Stimulated activated naive B cell treated with anti-CD40 and anti-IgM and Interleukin-4, amounts not matched to agents 10 μg/mL and 1 μg/mL and 100 μg/mL, for 72 hours (primary cell): ENCODE measurements around the gene PIP5K1C.

Source experiments
- ATAC-seq, 2 donors: fragments of 150-1000 bp; cut with Tn5 transposase; replicated peaks; 2 replicates each; pipeline ENCODE4 v1.10.0; 2021; ENCODE audit warnings: moderate library complexity in 1 of 2
- DNase-seq: peaks from one replicate; pipeline ENCODE4 v3.0.0; 2021
- H3K27ac Mint-ChIP-seq: one replicate; pipeline ENCODE4 v1.8.0; 2022; ENCODE audit warnings: mild to moderate bottlenecking, mixed read lengths
- H3K27me3 Mint-ChIP-seq, 2 donors: one replicate each; pipeline ENCODE4 v1.8.0; 2022; ENCODE audit warnings: mixed read lengths in 2 of 2
- H3K36me3 Mint-ChIP-seq, 2 donors: one replicate each; pipeline ENCODE4 v1.8.0; 2022; ENCODE audit warnings: mixed read lengths in 2 of 2, mild to moderate bottlenecking in 1 of 2
- H3K4me1 Mint-ChIP-seq, 2 donors: one replicate each; pipeline ENCODE4 v1.8.0; 2022; ENCODE audit warnings: mixed read lengths in 2 of 2, mild to moderate bottlenecking in 1 of 2
- H3K4me3 Mint-ChIP-seq, 2 donors: one replicate each; pipeline ENCODE4 v1.8.0; 2022; ENCODE audit warnings: mild to moderate bottlenecking in 2 of 2, mixed read lengths in 2 of 2, moderate library complexity in 1 of 2
- H3K9me3 Mint-ChIP-seq, 2 donors: one replicate each; pipeline ENCODE4 v1.8.0; 2022; ENCODE audit warnings: mixed read lengths in 2 of 2, mild to moderate bottlenecking in 1 of 2

PIP5K1C gene

GRCh38 chr19:3710265-3710812, 10.1 kb upstream of the PIP5K1C start:
- Mint-ChIP-seq H3K4me1 (peaks cover 8 to 11% of the 10 kb centered on the region in 2 donors), H3K36me3 (no peaks in the 10 kb centered on the region), H3K9me3 (no peaks in the 10 kb centered on the region), H3K27me3 (peaks cover 12 to 41% of the 10 kb centered on the region in 2 donors), H3K27ac (no peak overlapping the region), H3K4me3 (peak overlapping the region in 1 of 2 donors; percentile 11)
- DNase-seq, result no peak
- ATAC-seq, result peak; percentile 72 to 77

GRCh38 chr19:3708207-3708931, 8.1 kb upstream of the PIP5K1C start, which contains the start of gene TJP3:
TSS of gene TJP3 (plus strand) at chr19:3708384. CDS start at chr19:3728433, 20,049 bp downstream.
- DNase-seq (no peak), ATAC-seq (no peak)
- peaks cover 15 to 45% of the 10 kb centered on the region in 2 donors for H3K27me3 Mint-ChIP-seq
- H3K9me3 Mint-ChIP-seq, result no peaks in the 10 kb centered on the region
- H3K4me1 Mint-ChIP-seq, result peaks cover 8 to 11% of the 10 kb centered on the region in 2 donors
- H3K4me3 Mint-ChIP-seq, result no peak within 1 kb of the TSS
- H3K27ac Mint-ChIP-seq, result no peak within 1 kb of the TSS
- no peaks in the 10 kb centered on the region for H3K36me3 Mint-ChIP-seq

DNA sequence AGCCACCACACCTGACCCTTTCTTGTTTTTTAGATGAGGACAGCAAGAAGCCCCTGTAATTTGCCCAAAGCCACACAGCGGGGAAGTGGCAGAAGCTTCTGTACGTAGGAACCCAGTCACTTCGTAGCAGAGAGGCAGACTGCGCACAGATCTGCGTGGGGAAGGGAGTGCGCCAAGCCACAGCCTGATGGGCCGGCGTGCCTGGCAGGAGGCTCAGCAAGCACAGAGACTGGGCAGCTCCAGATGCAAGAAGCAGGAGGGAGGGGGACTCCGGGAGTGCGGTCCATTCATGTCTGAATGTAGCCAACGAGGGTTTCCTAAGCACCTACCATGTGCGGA, 7.6 kb upstream of the PIP5K1C start:
- no peaks in the 10 kb centered on the region for H3K9me3 Mint-ChIP-seq
- H3K4me1 Mint-ChIP-seq, result peaks cover 5 to 11% of the 10 kb centered on the region in 2 donors
- peaks cover 15 to 45% of the 10 kb centered on the region in 2 donors for H3K27me3 Mint-ChIP-seq
- no peak for DNase-seq
- H3K27ac Mint-ChIP-seq, result no peak overlapping the region
- H3K4me3 Mint-ChIP-seq, result no peak overlapping the region
- H3K36me3 Mint-ChIP-seq, result no peaks in the 10 kb centered on the region
- ATAC-seq, result no peak

DNA sequence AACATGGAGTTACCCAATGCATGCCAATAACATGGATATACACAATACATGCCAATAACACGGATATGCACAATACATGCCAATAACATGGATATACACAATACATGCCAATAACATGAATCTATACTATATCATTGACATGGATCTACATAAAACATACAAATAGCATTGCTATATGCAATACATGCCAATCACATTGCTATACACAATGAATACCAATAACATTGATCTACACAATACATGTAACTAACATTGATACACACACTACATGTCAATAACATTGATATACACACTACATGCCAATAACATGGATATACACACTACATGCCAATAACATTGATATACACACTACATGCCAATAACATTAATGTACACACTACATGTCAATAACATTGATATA, 932 bp upstream of the PIP5K1C start:
- no peaks in the 10 kb centered on the region for H3K9me3 Mint-ChIP-seq
- H3K4me1 Mint-ChIP-seq, result peaks cover 24 to 46% of the 10 kb centered on the region in 2 donors
- no peak for DNase-seq
- H3K36me3 Mint-ChIP-seq, result peaks cover 5 to 6% of the 10 kb centered on the region in 2 donors
- no peak overlapping the region for H3K27ac Mint-ChIP-seq
- H3K4me3 Mint-ChIP-seq, result no peak overlapping the region
- H3K27me3 Mint-ChIP-seq, result peaks cover 4 to 11% of the 10 kb centered on the region in 2 donors
- no peak for ATAC-seq

DNA sequence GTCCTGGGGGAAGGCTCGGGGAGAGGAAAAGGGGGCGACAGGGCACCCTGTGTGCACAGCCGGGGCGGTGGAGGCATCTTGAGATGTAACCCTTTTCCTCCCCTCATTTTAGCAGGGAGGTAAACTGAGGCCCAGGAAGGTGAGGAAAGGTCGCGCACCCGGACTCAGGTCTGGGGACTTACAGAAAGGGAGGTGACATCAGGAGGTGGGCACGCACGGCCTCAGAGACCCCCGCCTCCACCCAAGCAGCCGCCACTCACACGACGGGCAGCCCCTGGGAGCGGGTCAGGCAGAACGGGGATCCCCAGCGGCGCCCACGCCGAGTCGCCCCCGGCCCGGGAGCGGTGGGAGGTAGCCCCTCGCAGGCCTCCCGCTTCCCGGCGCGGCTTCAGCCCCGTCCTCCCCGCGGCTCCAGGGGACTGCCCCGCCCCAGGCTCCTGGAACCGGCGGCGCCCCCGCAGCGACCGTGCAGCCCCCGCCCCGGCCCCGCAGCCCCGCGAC, 477 bp downstream of the PIP5K1C start:
- Mint-ChIP-seq H3K4me3 (peak overlapping the region; percentile 91 to 96), H3K27me3 (no peaks in the 10 kb centered on the region), H3K9me3 (no peaks in the 10 kb centered on the region), H3K4me1 (peaks cover 27 to 46% of the 10 kb centered on the region in 2 donors), H3K36me3 (peaks cover 9 to 12% of the 10 kb centered on the region in 2 donors), H3K27ac (peak overlapping the region; percentile 91)
- ATAC-seq, result peak; percentile 13 to 14
- no peak for DNase-seq

DNA sequence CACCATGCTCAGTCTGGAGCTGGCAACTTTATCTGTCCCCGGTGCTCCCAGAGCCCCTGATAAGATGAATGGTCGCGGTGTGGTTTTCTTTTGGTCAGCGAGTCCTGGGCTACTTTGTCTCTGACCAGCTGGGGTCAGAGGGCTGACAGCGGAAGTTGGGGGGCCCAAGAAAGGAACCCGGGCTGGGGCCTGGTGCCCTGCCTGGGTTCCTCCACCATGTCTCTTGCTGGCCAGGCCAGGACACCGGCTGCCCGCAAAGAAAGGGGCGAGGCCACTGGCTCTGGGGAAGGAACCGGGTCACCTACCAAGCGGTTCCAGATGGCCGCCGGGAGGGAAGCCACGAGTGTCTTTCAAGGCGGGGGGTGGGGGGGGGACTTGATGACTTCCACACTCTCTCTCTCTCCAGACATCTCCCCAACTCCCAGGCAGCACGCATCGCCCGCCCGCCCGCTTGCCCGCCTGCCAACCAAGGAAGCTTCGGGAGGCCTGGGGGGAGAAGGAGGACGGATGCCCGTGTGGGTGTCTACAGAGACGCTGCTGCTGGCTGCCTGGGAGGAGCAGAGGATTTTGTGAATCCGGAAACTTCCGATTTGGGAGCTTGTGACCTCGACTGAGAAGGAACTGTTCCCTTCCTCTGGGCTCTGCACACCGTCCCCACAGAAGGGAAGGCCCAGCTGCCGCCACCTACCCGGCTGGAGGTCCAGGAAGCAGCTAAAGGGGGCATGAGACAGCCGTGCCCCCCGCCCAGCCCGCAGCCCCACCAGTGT, 1.1 kb downstream of the PIP5K1C start:
- ATAC-seq (peak; percentile 26 to 31), DNase-seq (no peak)
- Mint-ChIP-seq H3K4me1 (peaks cover 30 to 46% of the 10 kb centered on the region in 2 donors), H3K36me3 (peaks cover 15 to 16% of the 10 kb centered on the region in 2 donors), H3K9me3 (no peaks in the 10 kb centered on the region), H3K27me3 (no peaks in the 10 kb centered on the region), H3K27ac (peak overlapping the region; percentile 91), H3K4me3 (peak overlapping the region; percentile 91 to 96)

DNA sequence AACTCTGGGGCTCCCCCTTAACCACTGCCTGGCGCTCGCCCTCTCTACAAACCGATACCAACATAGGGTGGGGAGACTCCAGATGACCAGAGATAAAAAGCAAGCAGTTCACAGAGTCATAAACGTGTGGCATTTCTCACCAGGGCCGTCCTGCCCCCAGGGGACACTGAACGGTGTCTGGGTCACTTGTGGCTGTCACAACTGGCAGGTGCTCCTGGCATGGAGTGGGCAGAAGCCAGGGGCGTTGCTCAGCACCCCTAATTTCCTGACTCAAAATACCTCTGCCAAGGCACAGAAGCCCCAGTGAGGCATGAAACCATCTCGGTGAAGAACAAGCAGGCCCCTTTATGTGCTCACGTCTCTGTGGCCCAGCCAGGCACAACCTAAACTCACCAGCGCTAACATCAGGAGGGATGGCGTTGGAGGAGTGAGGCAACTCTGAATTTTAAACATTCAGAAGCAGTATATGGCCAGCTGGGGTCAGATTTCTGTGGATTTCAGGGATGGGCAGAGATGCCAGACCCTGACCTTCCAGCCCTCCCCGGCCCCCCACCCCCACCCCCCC, 1.8 kb downstream of the PIP5K1C start:
- peaks cover 30 to 46% of the 10 kb centered on the region in 2 donors for H3K4me1 Mint-ChIP-seq
- peak; percentile 42 to 74 for ATAC-seq
- H3K27ac Mint-ChIP-seq, result peak overlapping the region; percentile 85

GRCh38 chr19:3697671-3698385, 2.4 kb downstream of the PIP5K1C start:
- H3K27ac Mint-ChIP-seq, result peak overlapping the region; percentile 85
- H3K27me3 Mint-ChIP-seq, result no peaks in the 10 kb centered on the region
- no peaks in the 10 kb centered on the region for H3K9me3 Mint-ChIP-seq
- H3K4me3 Mint-ChIP-seq, result peak overlapping the region; percentile 65 to 74
- H3K36me3 Mint-ChIP-seq, result peaks cover 15 to 19% of the 10 kb centered on the region in 2 donors
- no peak for DNase-seq
- ATAC-seq, result no peak
- peaks cover 32 to 46% of the 10 kb centered on the region in 2 donors for H3K4me1 Mint-ChIP-seq

More for the DNA sequence above, 1.8 kb downstream of the PIP5K1C start:
- DNase-seq, result peak; percentile 61
- Mint-ChIP-seq H3K27me3 (no peaks in the 10 kb centered on the region), H3K4me3 (peak overlapping the region; percentile 65 to 74), H3K9me3 (no peaks in the 10 kb centered on the region), H3K36me3 (peaks cover 15 to 16% of the 10 kb centered on the region in 2 donors)

DNA sequence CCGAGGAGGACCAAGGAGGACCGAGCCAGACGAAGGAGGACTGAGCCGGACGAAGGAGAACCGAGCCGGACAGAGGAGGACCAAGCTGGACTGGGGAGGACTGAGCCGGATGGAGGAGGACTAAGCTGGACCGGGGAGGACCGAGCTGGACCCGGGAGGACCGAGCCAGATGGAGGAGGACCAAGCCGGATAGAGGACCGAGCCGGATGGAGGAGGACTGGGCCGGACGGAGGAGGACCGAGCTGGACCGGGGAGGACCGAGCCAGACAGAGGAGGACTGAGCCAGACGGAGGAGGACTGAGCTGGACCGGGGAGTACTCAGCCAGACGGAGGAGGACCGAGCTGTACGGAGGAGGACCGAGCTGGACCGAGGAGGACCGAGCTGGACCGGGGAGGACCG, 3.2 kb downstream of the PIP5K1C start:
- Mint-ChIP-seq H3K27ac (peak overlapping the region; percentile 14), H3K27me3 (no peaks in the 10 kb centered on the region), H3K9me3 (no peaks in the 10 kb centered on the region), H3K4me1 (peaks cover 35 to 46% of the 10 kb centered on the region in 2 donors), H3K4me3 (no peak overlapping the region), H3K36me3 (peaks cover 18 to 26% of the 10 kb centered on the region in 2 donors)
- ATAC-seq (no peak), DNase-seq (no peak)

DNA sequence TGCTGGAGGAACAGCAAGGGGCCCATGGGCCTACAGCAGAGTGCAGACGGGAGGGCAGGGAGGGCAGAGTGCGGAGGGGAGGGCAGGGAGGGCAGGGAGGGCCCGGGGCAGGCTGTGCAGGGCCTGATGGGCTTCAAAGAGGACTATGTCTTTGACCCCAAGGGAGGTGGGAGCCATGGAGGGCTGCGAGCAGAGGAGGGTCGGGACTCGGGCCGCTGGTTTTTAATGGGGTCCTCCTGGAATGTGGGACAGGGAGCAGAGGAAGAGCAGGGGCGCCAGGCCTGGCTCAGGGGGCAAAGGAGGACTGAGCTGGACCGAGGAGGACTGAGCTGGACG, 3.6 kb downstream of the PIP5K1C start:
- no peak overlapping the region for H3K27ac Mint-ChIP-seq

DNA sequence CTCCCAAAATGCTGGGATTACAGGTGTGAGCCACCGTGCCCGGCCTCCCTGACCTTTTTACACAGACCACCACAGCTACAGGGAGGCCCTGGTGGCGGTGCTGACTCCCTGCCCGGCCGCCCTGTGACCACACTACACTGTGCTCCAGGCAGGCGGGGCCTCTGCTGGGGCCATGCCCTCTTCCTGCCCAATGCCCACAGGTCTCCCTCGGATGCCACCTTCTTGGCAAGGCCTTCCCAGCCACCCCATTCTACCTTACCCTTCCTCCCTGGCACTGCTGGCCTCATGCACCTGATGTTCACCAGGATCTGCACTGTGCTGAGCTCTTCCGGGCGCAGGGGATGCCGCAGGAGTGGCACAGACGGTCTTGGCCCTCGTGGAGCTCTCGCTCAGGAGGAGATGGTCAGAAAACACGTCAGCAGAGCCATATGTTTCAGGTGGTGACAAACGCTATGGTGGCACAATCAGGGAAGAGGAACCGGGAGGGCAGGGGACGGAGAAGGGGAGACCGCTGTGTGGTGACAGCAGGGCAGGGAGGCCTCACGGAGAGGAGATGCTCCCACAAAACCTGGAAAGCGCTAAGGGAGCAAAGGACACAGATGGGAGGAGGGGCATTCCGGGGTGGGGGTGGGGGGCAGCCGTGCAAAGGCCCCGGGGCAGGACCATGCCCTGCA, 4.1 kb downstream of the PIP5K1C start:
- H3K27me3 Mint-ChIP-seq, result no peaks in the 10 kb centered on the region
- H3K9me3 Mint-ChIP-seq, result no peaks in the 10 kb centered on the region
- peaks cover 40 to 53% of the 10 kb centered on the region in 2 donors for H3K4me1 Mint-ChIP-seq
- ATAC-seq (no peak), DNase-seq (no peak)
- H3K36me3 Mint-ChIP-seq, result peaks cover 23 to 32% of the 10 kb centered on the region in 2 donors
- H3K4me3 Mint-ChIP-seq, result peak overlapping the region in 1 of 2 donors; percentile 46
- peak overlapping the region; percentile 38 for H3K27ac Mint-ChIP-seq

More for the DNA sequence above, 3.6 kb downstream of the PIP5K1C start:
- Mint-ChIP-seq H3K27me3 (no peaks in the 10 kb centered on the region), H3K4me1 (peaks cover 37 to 48% of the 10 kb centered on the region in 2 donors), H3K36me3 (peaks cover 18 to 27% of the 10 kb centered on the region in 2 donors), H3K4me3 (peak overlapping the region in 1 of 2 donors; percentile 21), H3K9me3 (no peaks in the 10 kb centered on the region)
- ATAC-seq (no peak), DNase-seq (no peak)

DNA sequence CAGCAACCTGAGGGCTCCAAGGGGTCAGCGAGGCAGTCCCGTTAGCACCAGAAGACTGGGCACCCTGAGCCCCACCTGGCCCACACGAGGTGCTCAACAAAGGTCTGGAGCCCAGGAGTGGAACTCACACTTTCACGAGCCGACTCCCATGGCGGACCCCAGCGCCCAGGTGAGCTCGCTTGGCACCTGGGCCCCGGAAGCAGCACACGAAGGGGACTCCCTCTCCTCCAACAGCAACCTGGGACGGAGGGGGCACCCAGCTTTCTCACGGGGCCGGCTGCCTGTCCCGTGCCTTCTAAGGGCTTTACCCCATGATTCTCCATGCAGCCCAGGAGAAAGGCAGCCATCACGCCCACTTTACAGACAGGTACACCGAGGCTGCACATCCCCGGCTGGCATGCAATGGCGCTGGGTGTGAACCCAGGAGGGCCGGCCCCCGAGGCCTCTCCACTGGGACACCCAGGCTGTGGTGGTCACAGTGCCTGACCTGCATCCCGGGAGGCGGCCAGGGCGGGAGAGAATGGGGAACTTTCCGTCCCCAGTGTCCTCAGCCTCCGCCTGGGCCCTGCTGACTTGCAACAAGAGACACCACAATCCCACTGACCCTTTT, 5.0 kb downstream of the PIP5K1C start:
- no peak overlapping the region for H3K27ac Mint-ChIP-seq
- DNase-seq (no peak), ATAC-seq (no peak)
- H3K27me3 Mint-ChIP-seq, result no peaks in the 10 kb centered on the region
- H3K36me3 Mint-ChIP-seq, result peaks cover 29 to 41% of the 10 kb centered on the region in 2 donors
- H3K4me1 Mint-ChIP-seq, result peaks cover 42 to 53% of the 10 kb centered on the region in 2 donors
- H3K4me3 Mint-ChIP-seq, result no peak overlapping the region
- H3K9me3 Mint-ChIP-seq, result peaks cover 0 to 3% of the 10 kb centered on the region in 2 donors
